Aorta (tissue), 5 donors: Measurements from ENCODE around the gene TMEM19. TPM values are rescaled to one million over a fixed set of nuclear protein-coding genes. Genes with fewer than 3 reads are reported as not detected.

Source experiments
- ATAC-seq: fragments of 200-7000 bp; cut with Tn5 transposase; one replicate; pipeline ENCODE4 v1.9.1; 2022; ENCODE audit warnings: moderate library complexity; ENCODE audit not compliant: low FRiP score
- DNase-seq, 2 donors: peaks; one replicate each; pipeline ENCODE4 v3.0.0-alpha.2; 2020
- H3K27ac ChIP-seq, 2 donors: one replicate each; pipeline ENCODE4 v1.5.1; 2013; ENCODE audit warnings: low read length in 2 of 2, mild to moderate bottlenecking in 2 of 2, moderate library complexity in 2 of 2, control low read depth in 1 of 2, inconsistent platforms in 1 of 2, low read depth in 1 of 2
- H3K27me3 ChIP-seq, 2 donors: one replicate each; pipeline ENCODE4 v1.6.1; 2013; ENCODE audit warnings: control low read depth in 1 of 2, low read length in 1 of 2, mild to moderate bottlenecking in 1 of 2, moderate library complexity in 1 of 2; ENCODE audit not compliant: insufficient read depth in 2 of 2, control insufficient read depth in 1 of 2
- H3K36me3 ChIP-seq, 2 donors: one replicate each; pipeline ENCODE4 v1.6.1; 2013; ENCODE audit warnings: control low read depth in 1 of 2, low read length in 1 of 2, mild to moderate bottlenecking in 1 of 2; ENCODE audit not compliant: insufficient read depth in 2 of 2, control insufficient read depth in 1 of 2
- H3K4me1 ChIP-seq, 2 donors: one replicate each; pipeline ENCODE4 v1.6.1; 2013; ENCODE audit warnings: low read length in 2 of 2, control low read depth in 1 of 2, mild to moderate bottlenecking in 1 of 2, moderate library complexity in 1 of 2; ENCODE audit not compliant: insufficient read depth in 2 of 2, control insufficient read depth in 1 of 2
- H3K4me3 ChIP-seq, 2 donors: one replicate each; pipeline ENCODE4 v1.5.1; 2013; ENCODE audit warnings: low read length in 2 of 2, control low read depth in 1 of 2, mild to moderate bottlenecking in 1 of 2
- H3K9me3 ChIP-seq: one replicate; pipeline ENCODE4 v1.6.1; 2013; ENCODE audit warnings: mild to moderate bottlenecking, low read length; ENCODE audit not compliant: control insufficient read depth
- WGBS, 2 donors: extraction: QIAGEN DNeasy Blood & Tissue Kit; methylation state at CpG; one replicate each; pipeline ENCODE4 v1.1.7; 2013; 5-methylcytosine and 5-hydroxymethylcytosine counted together
- intact Hi-C, 2 donors: fragments of 100-400 bp; cut with DNase I; formaldehyde crosslinking; loops; one replicate each; pipeline versions ENCODE4 v1.14.2 to v1.15.0; 2022
- polyA plus RNA-seq, 2 donors: library from polyadenylated mRNA; stranded (reverse); fragments of 200-250 nt; gene quantifications; one replicate each; pipeline ENCODE4 v1.2.3, GENCODE V29; 2013
- total RNA-seq, 2 donors: library from RNA; stranded (reverse); fragmentation: NEBNext Ultra II Directional; extraction: Animal tissue kit (Norgen Biotek cat#: 25700); gene quantifications; one replicate each; pipeline ENCODE4 v1.2.1, GENCODE V29; 2021
- donor health status: healthy with polysubstance abuse.
- donor health status: Bipolar disorder and iron deficiency.
- donor health status: DM: no; HTN: no; CAD: no.
- donor health status: DM: no; HTN: no; CAD: no.
- donor health status: DM: yes; HTN: yes; CAD: no.

TMEM19 gene
- total and polyA plus RNA-seq, 4 donors: 13.6 to 22.8 (median 15.8) TPM

DNA sequence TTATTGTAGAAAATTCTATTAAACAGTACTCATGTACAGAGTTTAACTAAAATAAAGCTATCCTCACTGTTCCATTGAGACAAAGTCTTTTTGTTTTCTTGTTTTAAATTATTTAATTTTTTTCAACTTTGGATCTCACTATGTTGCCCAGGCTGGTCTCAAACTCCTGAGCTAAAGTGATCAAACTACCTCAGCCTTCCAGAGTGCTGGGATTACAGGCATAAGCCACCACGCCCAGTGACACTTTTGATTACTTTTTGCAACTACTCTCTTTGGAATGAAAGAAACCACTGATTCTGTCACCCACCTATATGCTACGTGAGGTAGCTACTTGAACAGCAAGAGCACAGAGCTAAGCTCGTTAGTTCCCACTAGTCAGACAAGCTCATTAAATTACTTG, 39.4 kb upstream of the TMEM19 start:
- Histone ChIP-seq H3K9me3 (no peaks in the 10 kb centered on the region), H3K4me3 (no peak overlapping the region), H3K27ac (no peak overlapping the region), H3K27me3 (no peaks in the 10 kb centered on the region), H3K36me3 (peaks cover 0 to 2% of the 10 kb centered on the region in 2 donors), H3K4me1 (no peaks in the 10 kb centered on the region)
- WGBS, 2 donors: 95 to 98% methylated on average over 3 of the region's 3 CpGs
- no peak for ATAC-seq
- intact Hi-C loops: loop anchor here in 1 of 2 donors (10.0 kb wide), 1 partner anchor 98 kb away; no protein-coding TSS in a partner anchor
- DNase-seq: no peak

DNA sequence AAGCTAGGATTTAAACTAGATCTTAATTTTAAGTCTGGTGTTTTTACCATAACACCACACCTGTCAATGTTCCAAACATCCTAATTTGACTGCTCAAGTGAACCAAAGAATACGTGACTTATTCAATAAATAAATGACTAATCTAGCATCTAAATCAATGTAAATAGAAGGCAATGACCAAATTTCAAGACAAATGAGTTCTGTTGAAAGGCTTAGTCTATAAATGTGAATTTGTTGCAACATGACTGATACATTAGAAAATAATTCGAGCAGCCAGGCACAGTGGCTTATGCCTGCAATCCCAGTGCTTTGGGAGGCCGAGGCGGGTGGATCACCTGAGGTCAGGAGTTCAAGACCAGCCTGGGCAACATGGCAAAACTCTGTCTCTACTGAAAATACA, 37.3 kb upstream of the TMEM19 start:
- no peaks in the 10 kb centered on the region for H3K36me3 ChIP-seq
- no peak overlapping the region for H3K4me3 ChIP-seq
- intact Hi-C loops: loop anchor here in 1 of 2 donors (10.0 kb wide), 1 partner anchor 96 kb away; no protein-coding TSS in a partner anchor
- WGBS, 2 donors: 80 to 81% methylated on average over 4 of the region's 4 CpGs
- no peak overlapping the region for H3K27ac ChIP-seq
- H3K4me1 ChIP-seq: no peaks in the 10 kb centered on the region
- H3K27me3 ChIP-seq: no peaks in the 10 kb centered on the region
- DNase-seq (no peak), ATAC-seq (no peak)
- H3K9me3 ChIP-seq: no peaks in the 10 kb centered on the region

DNA sequence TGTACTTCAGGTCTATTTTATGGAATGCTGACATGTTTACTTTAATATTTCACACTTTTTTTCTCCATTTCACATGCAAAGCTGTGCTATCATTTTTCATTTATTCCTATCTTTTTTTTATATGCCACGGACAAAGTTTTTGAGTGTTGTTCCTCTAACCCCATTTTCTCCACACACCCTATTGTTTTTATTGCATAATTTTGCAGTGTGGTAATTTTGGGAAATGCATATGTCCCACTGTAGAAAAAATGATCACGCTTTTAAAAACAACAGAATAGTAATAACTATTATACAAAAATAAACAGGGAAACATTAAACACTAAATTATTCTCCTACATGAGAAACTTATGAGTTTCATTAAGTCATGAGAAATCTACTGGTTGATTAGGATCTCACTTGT, 36.5 kb upstream of the TMEM19 start:
- DNase-seq (no peak), ATAC-seq (no peak)
- Histone ChIP-seq H3K27me3 (no peaks in the 10 kb centered on the region), H3K27ac (no peak overlapping the region), H3K4me1 (no peaks in the 10 kb centered on the region), H3K4me3 (no peak overlapping the region), H3K9me3 (no peaks in the 10 kb centered on the region), H3K36me3 (peaks cover 0 to 2% of the 10 kb centered on the region in 2 donors)
- intact Hi-C loops: loop anchor here in 1 of 2 donors (10.0 kb wide), 1 partner anchor 95 kb away; no protein-coding TSS in a partner anchor
- 82 to 87% methylated on average over 2 of the region's 2 CpGs for WGBS, 2 donors

DNA sequence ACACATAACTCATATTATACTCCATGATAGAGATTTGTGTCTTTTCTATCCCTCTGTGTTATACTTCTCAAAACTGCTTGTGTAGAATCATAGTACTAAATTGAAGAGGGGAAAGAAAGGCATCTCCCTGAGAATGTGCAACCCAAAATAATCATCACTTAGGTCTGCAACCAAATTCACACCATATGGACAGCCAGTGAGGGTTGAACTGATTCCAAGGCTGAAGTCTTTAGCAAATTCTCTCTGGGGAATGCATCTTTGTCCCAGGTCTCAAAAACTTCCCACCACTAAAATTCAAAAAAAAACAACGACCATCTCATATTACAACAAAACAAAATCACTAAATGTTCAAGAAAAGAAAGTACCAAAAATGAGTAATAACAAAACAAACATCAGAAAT, 33.2 kb upstream of the TMEM19 start:
- H3K9me3 ChIP-seq: no peaks in the 10 kb centered on the region
- no peaks in the 10 kb centered on the region for H3K27me3 ChIP-seq
- peaks cover 0 to 2% of the 10 kb centered on the region in 2 donors for H3K36me3 ChIP-seq
- DNase-seq (no peak), ATAC-seq (no peak)
- H3K27ac ChIP-seq: no peak overlapping the region
- no peaks in the 10 kb centered on the region for H3K4me1 ChIP-seq
- intact Hi-C loops: loop anchor here in 1 of 2 donors (5.0 kb wide), 1 partner anchor 40 kb away; no protein-coding TSS in a partner anchor
- WGBS, 2 donors: 92 to 93% methylated on average over 1 of the region's 1 CpG
- no peak overlapping the region for H3K4me3 ChIP-seq

DNA sequence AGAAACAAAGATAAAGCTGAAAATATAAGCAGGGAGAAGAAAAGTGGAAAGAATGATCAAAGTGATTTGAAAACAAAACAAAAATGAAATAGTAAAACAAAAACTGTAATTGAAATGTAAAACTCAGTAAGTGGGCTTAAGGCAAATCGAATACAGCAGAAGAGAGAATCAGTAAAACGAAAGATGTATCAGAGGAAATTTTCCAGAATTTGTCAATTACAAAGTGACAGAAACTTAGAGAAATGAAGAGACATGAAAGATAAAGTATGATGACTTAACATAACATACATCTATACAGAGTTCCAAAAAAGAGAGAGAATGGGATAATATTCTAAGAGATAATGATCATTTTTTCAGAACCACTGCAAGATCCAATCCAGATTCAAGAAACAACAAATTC, 32.7 kb upstream of the TMEM19 start:
- H3K36me3 ChIP-seq: peaks cover 0 to 2% of the 10 kb centered on the region in 2 donors
- H3K4me1 ChIP-seq: no peaks in the 10 kb centered on the region
- ATAC-seq (no peak), DNase-seq (no peak)
- 97 to 98% methylated on average over 2 of the region's 2 CpGs for WGBS, 2 donors
- no peaks in the 10 kb centered on the region for H3K27me3 ChIP-seq
- intact Hi-C loops: loop anchor here in 1 of 2 donors (5.0 kb wide), 1 partner anchor 41 kb away; no protein-coding TSS in a partner anchor
- no peak overlapping the region for H3K4me3 ChIP-seq
- no peak overlapping the region for H3K27ac ChIP-seq
- no peaks in the 10 kb centered on the region for H3K9me3 ChIP-seq

DNA sequence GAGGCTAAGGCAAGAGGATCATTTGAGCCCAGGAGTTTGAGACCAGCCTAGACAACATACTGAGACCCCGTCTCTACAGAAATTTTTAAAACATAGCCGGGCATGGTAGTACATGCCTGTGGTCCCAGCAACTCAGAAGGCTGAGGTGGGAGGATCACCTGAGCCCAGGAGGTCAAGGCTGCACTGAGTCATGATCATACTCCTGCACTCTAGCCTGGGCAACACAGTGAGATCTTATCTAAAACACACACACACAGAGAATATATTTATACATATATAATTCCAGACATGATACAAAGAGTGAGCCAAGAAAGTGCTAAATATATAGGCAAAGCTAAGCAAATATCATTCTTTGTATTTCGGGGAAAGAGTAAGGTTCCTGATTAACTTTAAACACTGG, 31.7 kb upstream of the TMEM19 start:
- WGBS, 2 donors: 78 to 79% methylated on average over 3 of the region's 3 CpGs
- Histone ChIP-seq H3K4me3 (no peak overlapping the region), H3K36me3 (peaks cover 0 to 2% of the 10 kb centered on the region in 2 donors), H3K9me3 (no peaks in the 10 kb centered on the region), H3K4me1 (no peaks in the 10 kb centered on the region), H3K27ac (no peak overlapping the region), H3K27me3 (no peaks in the 10 kb centered on the region)
- DNase-seq (no peak), ATAC-seq (no peak)
- intact Hi-C loops: loop anchor here in 1 of 2 donors (5.0 kb wide), 1 partner anchor 42 kb away; no protein-coding TSS in a partner anchor

DNA sequence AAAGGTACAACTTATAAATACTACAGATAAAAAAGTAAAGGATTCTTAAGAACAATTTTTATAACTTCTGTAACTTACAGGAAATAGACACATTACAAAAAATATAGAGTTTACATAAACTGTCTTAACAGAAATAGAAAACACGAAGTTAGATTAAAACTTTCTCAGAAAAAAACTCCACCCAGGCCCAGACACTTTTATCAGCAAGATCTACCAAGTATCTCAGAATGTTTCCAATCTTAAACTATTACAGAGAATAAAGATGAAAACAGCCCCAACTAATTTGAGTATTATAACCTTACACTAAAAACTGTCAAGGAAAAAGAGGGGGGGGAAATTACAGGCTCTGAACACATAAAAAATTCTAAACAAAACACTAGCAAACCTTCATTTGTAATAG, 30.4 kb upstream of the TMEM19 start:
- H3K27ac ChIP-seq: no peak overlapping the region
- 17% methylated on average over 1 of the region's 1 CpG for WGBS, 2 donors
- H3K9me3 ChIP-seq: no peaks in the 10 kb centered on the region
- no peaks in the 10 kb centered on the region for H3K27me3 ChIP-seq
- intact Hi-C loops: no loop called here
- H3K36me3 ChIP-seq: peaks cover 0 to 2% of the 10 kb centered on the region in 2 donors
- no peak overlapping the region for H3K4me3 ChIP-seq
- H3K4me1 ChIP-seq: no peaks in the 10 kb centered on the region
- DNase-seq (no peak), ATAC-seq (no peak)

DNA sequence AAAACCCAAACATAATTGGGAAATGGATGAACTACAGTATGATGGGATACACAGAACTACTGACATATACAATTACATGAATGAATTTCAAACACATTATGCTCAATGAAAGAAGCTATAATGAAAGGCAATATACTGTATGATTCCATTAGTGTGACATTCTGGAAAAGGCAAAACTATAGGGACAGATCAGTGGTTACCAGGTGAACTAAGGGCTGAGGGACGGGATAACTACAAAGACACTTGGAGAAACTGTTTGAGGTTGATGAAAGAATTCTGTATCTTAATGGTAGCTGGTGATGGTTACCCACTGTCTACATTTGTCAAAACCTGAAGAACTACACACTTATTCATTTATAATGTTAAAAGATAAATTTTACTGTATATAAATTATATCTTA, 30.0 kb upstream of the TMEM19 start:
- Histone ChIP-seq H3K4me3 (no peak overlapping the region), H3K27ac (no peak overlapping the region), H3K36me3 (peaks cover 0 to 2% of the 10 kb centered on the region in 2 donors), H3K9me3 (no peaks in the 10 kb centered on the region), H3K27me3 (no peaks in the 10 kb centered on the region), H3K4me1 (no peaks in the 10 kb centered on the region)
- DNase-seq (no peak), ATAC-seq (no peak)
- intact Hi-C loops: no loop called here
- 92 to 97% methylated on average over 1 of the region's 1 CpG for WGBS, 2 donors

DNA sequence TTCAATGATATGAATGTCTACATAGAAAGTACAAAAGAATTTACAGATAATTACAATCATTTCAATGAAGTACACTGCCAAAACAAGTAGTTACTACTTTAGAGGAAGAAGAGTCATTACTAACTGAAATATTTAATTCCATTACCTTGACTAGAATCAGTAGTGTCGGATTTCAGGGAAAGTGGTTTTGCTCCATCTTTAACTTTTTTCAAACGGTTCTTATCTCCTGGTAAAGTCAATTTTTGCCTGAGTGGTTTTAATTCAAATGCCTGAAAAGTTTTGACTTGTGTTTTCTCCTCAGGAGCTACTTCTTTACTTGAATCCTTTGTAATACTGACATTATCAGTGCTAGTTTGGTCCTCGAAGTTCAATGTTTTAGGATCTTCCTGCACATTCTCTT, 29.1 kb upstream of the TMEM19 start:
- WGBS, 2 donors: 74 to 76% methylated on average over 3 of the region's 3 CpGs
- H3K27ac ChIP-seq: no peak overlapping the region
- no peak overlapping the region for H3K4me3 ChIP-seq
- intact Hi-C loops: no loop called here
- H3K9me3 ChIP-seq: no peaks in the 10 kb centered on the region
- H3K27me3 ChIP-seq: no peaks in the 10 kb centered on the region
- ATAC-seq (no peak), DNase-seq (no peak)
- H3K36me3 ChIP-seq: peaks cover 0 to 2% of the 10 kb centered on the region in 2 donors
- no peaks in the 10 kb centered on the region for H3K4me1 ChIP-seq
